ENCODE data around the gene MRPS24. TPM values are rescaled to one million over a fixed set of nuclear protein-coding genes. Genes with fewer than 3 reads are reported as not detected.

Gene MRPS24
- total and polyA plus RNA-seq, 9 donors = 73.0 to 124 (median 96.3) TPM

GRCh38 chr7:43851805-43852204 is 17.5 kb downstream of the MRPS24 start:
- intact Hi-C loops (cut with DNase I) = no loop called here
- DNase-seq = no peak
- TF ChIP-seq EP300 (IDR thresholded peaks at IDR 0.05) (no peak), POLR2A (IDR thresholded peaks at IDR 0.05) (no peak)
- TF ChIP-seq, protein P1, sequence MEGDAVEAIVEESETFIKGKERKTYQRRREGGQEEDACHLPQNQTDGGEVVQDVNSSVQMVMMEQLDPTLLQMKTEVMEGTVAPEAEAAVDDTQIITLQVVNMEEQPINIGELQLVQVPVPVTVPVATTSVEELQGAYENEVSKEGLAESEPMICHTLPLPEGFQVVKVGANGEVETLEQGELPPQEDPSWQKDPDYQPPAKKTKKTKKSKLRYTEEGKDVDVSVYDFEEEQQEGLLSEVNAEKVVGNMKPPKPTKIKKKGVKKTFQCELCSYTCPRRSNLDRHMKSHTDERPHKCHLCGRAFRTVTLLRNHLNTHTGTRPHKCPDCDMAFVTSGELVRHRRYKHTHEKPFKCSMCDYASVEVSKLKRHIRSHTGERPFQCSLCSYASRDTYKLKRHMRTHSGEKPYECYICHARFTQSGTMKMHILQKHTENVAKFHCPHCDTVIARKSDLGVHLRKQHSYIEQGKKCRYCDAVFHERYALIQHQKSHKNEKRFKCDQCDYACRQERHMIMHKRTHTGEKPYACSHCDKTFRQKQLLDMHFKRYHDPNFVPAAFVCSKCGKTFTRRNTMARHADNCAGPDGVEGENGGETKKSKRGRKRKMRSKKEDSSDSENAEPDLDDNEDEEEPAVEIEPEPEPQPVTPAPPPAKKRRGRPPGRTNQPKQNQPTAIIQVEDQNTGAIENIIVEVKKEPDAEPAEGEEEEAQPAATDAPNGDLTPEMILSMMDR (IDR thresholded peaks at IDR 0.05) = no peak
- no peaks in the 10 kb centered on the region for H3K4me1 ChIP-seq (ENCODE audit: insufficient read depth)
- H3K4me3 ChIP-seq = no peak overlapping the region
- WGBS, 3 donors = 79 to 92% (median 91%) methylated on average over 2 of the region's 2 CpGs
- no peak overlapping the region for H3K27ac ChIP-seq
- H3K36me3 ChIP-seq = no peaks in the 10 kb centered on the region
- H3K27me3 ChIP-seq = no peaks in the 10 kb centered on the region
- no peaks in the 10 kb centered on the region for H3K9me3 ChIP-seq

- no peaks in the 10 kb centered on the region for H3K27me3 ChIP-seq
- no peaks in the 10 kb centered on the region for H3K36me3 ChIP-seq
- intact Hi-C loops (cut with DNase I) = no loop called here
- no peak overlapping the region for H3K27ac ChIP-seq
- no peaks in the 10 kb centered on the region for H3K9me3 ChIP-seq
- DNase-seq = no peak
- H3K4me3 ChIP-seq = no peak overlapping the region
- 87 to 90% (median 90%) methylated on average over 5 of the region's 5 CpGs for WGBS, 3 donors
- TF ChIP-seq, protein P1 (IDR thresholded peaks at IDR 0.05) = no peak
- TF ChIP-seq EP300 (IDR thresholded peaks at IDR 0.05) = no peak
- no peak for TF ChIP-seq POLR2A (IDR thresholded peaks at IDR 0.05)
- no peaks in the 10 kb centered on the region for H3K4me1 ChIP-seq (ENCODE audit: insufficient read depth)
Observed at GRCh38 chr7:43850348-43851116, 18.8 kb downstream of the MRPS24 start.

DNA sequence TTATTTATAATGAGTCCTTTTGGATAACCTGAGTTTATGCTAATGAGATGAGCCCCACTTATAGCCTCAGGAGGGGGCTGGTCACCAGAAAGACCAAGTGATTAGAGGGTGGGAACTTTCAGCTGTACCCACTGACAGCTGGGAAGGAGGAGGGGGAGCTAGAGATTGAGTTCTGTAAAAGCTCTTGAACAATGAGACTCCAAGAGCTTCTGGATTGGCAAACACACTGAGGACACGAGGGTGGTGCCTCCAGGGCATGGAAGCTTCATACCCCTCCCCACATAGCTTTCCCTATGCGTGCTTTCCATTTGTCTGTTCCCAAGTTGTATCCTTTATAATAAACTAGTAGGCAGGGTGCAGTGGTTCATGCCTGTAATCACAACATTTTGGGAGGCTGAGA is 20.3 kb downstream of the MRPS24 start:
- intact Hi-C loops (cut with DNase I) = no loop called here
- TF ChIP-seq, protein P1 (IDR thresholded peaks at IDR 0.05) = no peak
- no peak for TF ChIP-seq EP300 (IDR thresholded peaks at IDR 0.05)
- no peak for TF ChIP-seq POLR2A (IDR thresholded peaks at IDR 0.05)
- 62 to 76% (median 75%) methylated on average over 2 of the region's 2 CpGs for WGBS, 3 donors

DNA sequence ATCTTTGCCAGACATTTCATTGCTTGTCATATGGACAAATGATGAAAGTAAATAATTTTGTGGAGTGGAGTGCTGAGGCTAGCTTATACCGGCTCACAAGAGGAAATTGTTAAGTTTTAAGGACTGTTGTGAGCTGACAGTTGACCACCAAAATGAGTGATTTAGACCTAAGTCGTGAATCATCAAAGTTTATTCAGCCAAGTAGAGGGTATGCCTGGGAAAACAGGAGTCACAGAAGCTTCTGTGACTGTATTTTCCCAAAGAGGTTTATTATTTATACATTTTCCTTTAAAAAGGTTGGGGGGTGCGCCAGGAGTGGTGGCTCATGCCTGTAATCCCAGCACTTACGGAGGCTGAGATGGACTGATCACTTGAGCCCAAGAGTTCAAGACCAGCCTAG is 21.8 kb downstream of the MRPS24 start:
- DNase-seq = no peak
- 59 to 64% (median 62%) methylated on average over 4 of the region's 4 CpGs for WGBS, 3 donors
- Histone ChIP-seq H3K27ac (no peak overlapping the region), H3K9me3 (no peaks in the 10 kb centered on the region), H3K4me3 (no peak overlapping the region), H3K27me3 (no peaks in the 10 kb centered on the region), H3K36me3 (no peaks in the 10 kb centered on the region), H3K4me1 (ENCODE audit: insufficient read depth) (no peaks in the 10 kb centered on the region)
- intact Hi-C loops (cut with DNase I) = no loop called here
- TF ChIP-seq EP300 (IDR thresholded peaks at IDR 0.05) = no peak

More for the DNA sequence above, 20.3 kb downstream of the MRPS24 start:
- Histone ChIP-seq H3K4me3 (no peak overlapping the region), H3K36me3 (no peaks in the 10 kb centered on the region), H3K4me1 (ENCODE audit: insufficient read depth) (no peaks in the 10 kb centered on the region), H3K27me3 (no peaks in the 10 kb centered on the region), H3K27ac (no peak overlapping the region), H3K9me3 (no peaks in the 10 kb centered on the region)
- DNase-seq = no peak

- Histone ChIP-seq H3K27ac (no peak overlapping the region), H3K4me3 (no peak overlapping the region), H3K27me3 (no peaks in the 10 kb centered on the region), H3K4me1 (ENCODE audit: insufficient read depth) (no peaks in the 10 kb centered on the region), H3K36me3 (no peaks in the 10 kb centered on the region), H3K9me3 (no peaks in the 10 kb centered on the region)
- TF ChIP-seq, protein P1 (IDR thresholded peaks at IDR 0.05) = no peak
- no peak for DNase-seq
- 87 to 92% (median 88%) methylated on average over 2 of the region's 2 CpGs for WGBS, 3 donors
- intact Hi-C loops (cut with DNase I) = loop anchor here in 1 of 4 donors (5.0 kb wide), 1 partner anchor 262 kb away; the partner anchor contains the start of gene STK17A
Observed at GRCh38 chr7:43844662-43845061, 24.7 kb downstream of the MRPS24 start.

Measured in ovary (tissue), 9 donors.